Lung (tissue), 12 donors: ENCODE measurements around the gene DPM3. TPM values are rescaled to one million over a fixed set of nuclear protein-coding genes. Genes with fewer than 3 reads are reported as not detected.

Experiments
- ATAC-seq: fragments of 200-7000 bp; cut with Tn5 transposase; one replicate; pipeline ENCODE4 v1.9.1; 2020; ENCODE audit warnings: moderate number of reproducible peaks; ENCODE audit not compliant: insufficient read depth, low FRiP score
- DNase-seq, 3 donors: peaks; one replicate each; pipeline ENCODE4 v3.0.0-alpha.2; 2013 to 2017
- H3K27ac ChIP-seq, 2 donors: one replicate each; pipeline ENCODE4 v1.5.1; 2013; ENCODE audit warnings: mild to moderate bottlenecking in 2 of 2, moderate library complexity in 2 of 2, control low read depth in 1 of 2, inconsistent platforms in 1 of 2, low read depth in 1 of 2, low read length in 1 of 2
- H3K27me3 ChIP-seq, 3 donors: one replicate each; pipeline ENCODE4 v1.5.1; 2013; ENCODE audit warnings: low read length in 2 of 3; ENCODE audit not compliant: control insufficient read depth in 3 of 3, insufficient read depth in 3 of 3
- H3K36me3 ChIP-seq, 4 donors: one replicate each; pipeline ENCODE4 v1.5.1; 2013; ENCODE audit warnings: low read length in 4 of 4, mild to moderate bottlenecking in 1 of 4, moderate library complexity in 1 of 4; ENCODE audit not compliant: control insufficient read depth in 4 of 4, insufficient read depth in 4 of 4
- H3K4me1 ChIP-seq, 5 donors: one replicate each; pipeline ENCODE4 v1.5.1; 2013; ENCODE audit warnings: low read length in 5 of 5, mild to moderate bottlenecking in 2 of 5, moderate library complexity in 1 of 5; ENCODE audit not compliant: control insufficient read depth in 5 of 5, insufficient read depth in 5 of 5
- H3K4me3 ChIP-seq: one replicate; pipeline ENCODE4 v1.5.1; 2013; ENCODE audit warnings: mild to moderate bottlenecking, control low read depth, moderate library complexity
- H3K9ac ChIP-seq, 2 donors: one replicate each; pipeline ENCODE4 v1.5.1; 2013; ENCODE audit warnings: low read length in 2 of 2, control low read depth in 1 of 2; ENCODE audit not compliant: insufficient read depth in 1 of 2
- H3K9me3 ChIP-seq, 4 donors: one replicate each; pipeline ENCODE4 v1.5.1; 2013; ENCODE audit warnings: low read length in 3 of 4, mild to moderate bottlenecking in 1 of 4, moderate library complexity in 1 of 4; ENCODE audit not compliant: control insufficient read depth in 4 of 4, insufficient read depth in 3 of 4
- WGBS, 2 donors: extraction: QIAGEN DNeasy Blood & Tissue Kit; methylation state at CpG; one replicate each; pipeline ENCODE4 v1.1.7; 2013; 5-methylcytosine and 5-hydroxymethylcytosine counted together
- polyA plus RNA-seq, 2 donors: library from polyadenylated mRNA; stranded (reverse); fragments of 200-250 nt; gene quantifications; one replicate each; pipeline ENCODE4 v1.2.1, GENCODE V29; 2013
- total RNA-seq, 2 donors: library from RNA; depleted of rRNA in 1 of 2; stranded (reverse); fragments of >200 nt in 1 of 2; gene quantifications; one replicate each; pipeline ENCODE4 v1.2.1, GENCODE V29; 2014 to 2021
- TF ChIP-seq, protein P1 (sequence below): IDR thresholded peaks from 2 replicates; pipeline ENCODE4 v1.5.1; 2012; ENCODE audit warnings: mild to moderate bottlenecking; ENCODE audit errors: control extremely low read depth, extremely low read depth
- donor health status: control.
- donor health status: control.
- donor health status: Bipolar disorder and iron deficiency.
- donor health status: healthy.
- donor health status: DM: yes; HTN: yes; CAD: no.

DPM3 gene
- total and polyA plus RNA-seq, 4 donors: 33.7 to 491 (median 133) TPM

DNA sequence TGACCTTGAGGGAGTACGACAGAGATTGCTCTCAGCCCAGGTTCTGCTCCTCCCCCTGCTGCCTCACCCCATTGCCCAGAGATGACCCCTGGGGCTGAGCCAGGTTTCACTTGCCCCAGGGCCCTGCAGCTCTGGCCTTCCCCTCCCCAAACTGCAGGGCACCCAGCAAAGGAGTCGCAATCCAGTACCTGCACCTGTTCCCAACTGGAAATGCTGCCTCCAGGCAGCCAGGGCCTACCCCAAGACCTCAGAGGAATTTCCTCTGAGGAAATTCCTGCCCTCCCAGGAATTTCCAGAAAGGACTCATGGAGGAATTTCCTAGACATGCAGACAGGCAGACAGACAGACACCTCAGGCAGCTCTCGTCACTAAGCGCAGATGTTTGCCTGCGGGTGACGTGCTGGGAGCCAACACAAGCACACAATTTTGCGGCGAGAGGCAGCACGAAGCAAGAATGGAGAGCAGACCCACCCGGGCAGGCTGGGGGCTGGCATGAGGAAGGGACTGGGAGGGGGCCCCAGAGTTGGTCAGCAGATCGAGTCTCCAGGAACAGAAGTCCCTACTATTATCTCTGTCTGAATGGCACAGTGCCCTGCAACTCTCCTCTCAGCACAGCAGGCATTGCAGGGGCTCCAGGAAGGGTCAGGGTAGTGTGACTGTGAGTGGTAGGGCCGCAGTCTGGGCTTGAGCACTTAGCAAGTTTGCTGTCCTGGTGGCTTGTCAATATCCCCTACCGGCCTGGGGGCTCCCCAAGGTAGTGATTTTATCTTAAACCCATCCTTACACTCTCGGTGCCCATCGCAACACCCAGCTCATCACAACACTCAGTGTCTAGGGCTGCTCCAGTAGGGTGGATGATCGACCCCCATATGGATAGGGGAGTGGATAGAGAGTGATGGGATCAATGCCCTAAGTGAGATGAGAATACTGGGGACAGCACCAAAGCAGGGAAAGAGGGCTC lies 15.5 kb downstream of the DPM3 start:
- peaks cover 0 to 4% (median 0%) of the 10 kb centered on the region in 4 donors for H3K9me3 ChIP-seq
- no peak for ATAC-seq
- H3K36me3 ChIP-seq: no peaks in the 10 kb centered on the region
- TF ChIP-seq, protein P1, sequence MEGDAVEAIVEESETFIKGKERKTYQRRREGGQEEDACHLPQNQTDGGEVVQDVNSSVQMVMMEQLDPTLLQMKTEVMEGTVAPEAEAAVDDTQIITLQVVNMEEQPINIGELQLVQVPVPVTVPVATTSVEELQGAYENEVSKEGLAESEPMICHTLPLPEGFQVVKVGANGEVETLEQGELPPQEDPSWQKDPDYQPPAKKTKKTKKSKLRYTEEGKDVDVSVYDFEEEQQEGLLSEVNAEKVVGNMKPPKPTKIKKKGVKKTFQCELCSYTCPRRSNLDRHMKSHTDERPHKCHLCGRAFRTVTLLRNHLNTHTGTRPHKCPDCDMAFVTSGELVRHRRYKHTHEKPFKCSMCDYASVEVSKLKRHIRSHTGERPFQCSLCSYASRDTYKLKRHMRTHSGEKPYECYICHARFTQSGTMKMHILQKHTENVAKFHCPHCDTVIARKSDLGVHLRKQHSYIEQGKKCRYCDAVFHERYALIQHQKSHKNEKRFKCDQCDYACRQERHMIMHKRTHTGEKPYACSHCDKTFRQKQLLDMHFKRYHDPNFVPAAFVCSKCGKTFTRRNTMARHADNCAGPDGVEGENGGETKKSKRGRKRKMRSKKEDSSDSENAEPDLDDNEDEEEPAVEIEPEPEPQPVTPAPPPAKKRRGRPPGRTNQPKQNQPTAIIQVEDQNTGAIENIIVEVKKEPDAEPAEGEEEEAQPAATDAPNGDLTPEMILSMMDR: no peak
- H3K4me3 ChIP-seq: no peak overlapping the region
- peak in 1 of 3 donors; percentile 24 for DNase-seq
- no peak overlapping the region for H3K9ac ChIP-seq
- WGBS, 2 donors: 63 to 79% methylated on average over 16 of the region's 16 CpGs
- H3K27ac ChIP-seq: peak overlapping the region in 1 of 2 donors; percentile 93
- H3K4me1 ChIP-seq: peaks cover 0 to 38% (median 24%) of the 10 kb centered on the region in 5 donors
- peaks cover 0 to 31% (median 29%) of the 10 kb centered on the region in 3 donors for H3K27me3 ChIP-seq

GRCh38 chr1:155123801-155124200 lies 16.5 kb downstream of the DPM3 start:
- Histone ChIP-seq H3K27me3 (peaks cover 0 to 27% (median 24%) of the 10 kb centered on the region in 3 donors), H3K4me3 (no peak overlapping the region), H3K9me3 (peaks cover 0 to 4% (median 0%) of the 10 kb centered on the region in 4 donors), H3K27ac (peak overlapping the region in 1 of 2 donors; percentile 44), H3K36me3 (no peaks in the 10 kb centered on the region), H3K9ac (no peak overlapping the region), H3K4me1 (peaks cover 0 to 28% (median 24%) of the 10 kb centered on the region in 5 donors)
- TF ChIP-seq, protein P1: no peak
- DNase-seq (no peak), ATAC-seq (no peak)
- 63 to 76% methylated on average over 4 of the region's 4 CpGs for WGBS, 2 donors

DNA sequence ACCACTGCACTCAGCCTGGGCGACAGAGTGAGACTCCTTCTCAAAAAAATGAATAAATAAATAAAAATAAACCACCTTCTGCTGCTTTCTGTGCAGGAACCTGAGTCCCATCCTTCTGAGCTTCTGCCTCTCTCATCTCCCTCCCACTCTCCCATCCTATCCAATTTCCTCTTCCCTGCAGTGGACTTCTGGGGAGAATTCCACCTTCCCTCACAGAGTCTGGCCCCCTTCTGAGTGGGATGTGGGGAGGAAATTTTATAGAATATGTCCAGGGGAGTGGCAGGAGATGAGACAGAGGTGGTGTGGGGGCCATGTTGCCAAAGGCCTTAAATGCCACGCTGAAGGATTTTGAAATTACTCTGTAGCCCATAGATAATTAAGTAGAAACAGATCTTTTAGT lies 18.0 kb downstream of the DPM3 start:
- Histone ChIP-seq H3K9ac (no peak overlapping the region), H3K27me3 (peaks cover 0 to 17% (median 16%) of the 10 kb centered on the region in 3 donors), H3K4me1 (peaks cover 0 to 22% (median 16%) of the 10 kb centered on the region in 5 donors), H3K9me3 (peaks cover 0 to 4% (median 0%) of the 10 kb centered on the region in 4 donors), H3K36me3 (no peaks in the 10 kb centered on the region), H3K27ac (no peak overlapping the region), H3K4me3 (no peak overlapping the region)
- WGBS, 2 donors: 79 to 85% methylated on average over 2 of the region's 2 CpGs
- DNase-seq: no peak
- TF ChIP-seq, protein P1: no peak
- no peak for ATAC-seq
